GM23338 (cell line): ENCODE measurements around the gene ANKH. TPM values are rescaled to one million over a fixed set of nuclear protein-coding genes. Genes with fewer than 3 reads are reported as not detected.

Source experiments
- ATAC-seq: fragments of 200-7000 bp; cut with Tn5 transposase; 3 replicates; pipeline ENCODE4 v1.9.1; 2020
- DNase-seq: peaks from one replicate; pipeline ENCODE4 v3.0.0-alpha.2; 2015; ENCODE audit warnings: low spot score
- H2AFZ ChIP-seq: fragments of 200-600 bp; sonication (generic); 2 replicates; pipeline ENCODE4 v1.8.0; 2016; ENCODE audit warnings: antibody characterized with exemption, mild to moderate bottlenecking, moderate library complexity
- H3F3A ChIP-seq: fragments of 200-600 bp; sonication (generic); replicated peaks from 2 replicates; pipeline ENCODE4 v1.8.0; 2017; ENCODE audit warnings: antibody characterized with exemption, mixed run types, low read depth
- H3K27ac ChIP-seq: fragments of 200-600 bp; sonication (generic); 2 replicates; pipeline ENCODE4 v1.6.1; 2016; ENCODE audit warnings: low read depth
- H3K27me3 ChIP-seq: fragments of 200-600 bp; sonication (generic); 2 replicates; pipeline ENCODE4 v1.8.0; 2016; ENCODE audit warnings: mild to moderate bottlenecking, mixed run types, moderate library complexity; ENCODE audit not compliant: insufficient read depth
- H3K36me3 ChIP-seq: fragments of 200-600 bp; sonication (generic); 2 replicates; pipeline ENCODE4 v1.8.0; 2016; ENCODE audit warnings: mild to moderate bottlenecking; ENCODE audit not compliant: insufficient read depth
- H3K4me1 ChIP-seq: fragments of 200-600 bp; sonication (generic); 2 replicates; pipeline ENCODE4 v1.8.0; 2016; ENCODE audit warnings: mild to moderate bottlenecking, moderate library complexity; ENCODE audit not compliant: insufficient read depth
- H3K4me2 ChIP-seq: fragments of 200-600 bp; sonication (generic); 2 replicates; pipeline ENCODE4 v1.7.1; 2017; ENCODE audit warnings: mixed run types
- H3K4me3 ChIP-seq: fragments of 200-600 bp; sonication (generic); 2 replicates; pipeline ENCODE4 v1.6.1; 2016; ENCODE audit warnings: mixed run types
- H3K79me2 ChIP-seq: fragments of 200-600 bp; sonication (generic); replicated peaks from 2 replicates; pipeline ENCODE4 v1.8.0; 2017; ENCODE audit warnings: mild to moderate bottlenecking; ENCODE audit not compliant: insufficient read depth
- H3K9me2 ChIP-seq: fragments of 200-600 bp; sonication (generic); 2 replicates; pipeline ENCODE4 v1.8.0; 2017; ENCODE audit not compliant: insufficient read depth
- H4K20me1 ChIP-seq: fragments of 200-600 bp; sonication (generic); replicated peaks from 2 replicates; pipeline ENCODE4 v1.8.0; 2017; ENCODE audit warnings: mild to moderate bottlenecking; ENCODE audit not compliant: insufficient read depth
- H3K27ac Mint-ChIP-seq: 2 replicates; pipeline ENCODE4 v1.8.0; 2020; ENCODE audit warnings: inconsistent platforms, mild to moderate bottlenecking, moderate library complexity, mixed read lengths
- H3K27me3 Mint-ChIP-seq: 3 replicates; pipeline ENCODE4 v1.8.0; 2022; ENCODE audit warnings: low read depth, mild to moderate bottlenecking, moderate library complexity, mixed read lengths, inconsistent platforms; ENCODE audit not compliant: insufficient read depth, poor library complexity
- H3K36me3 Mint-ChIP-seq: 3 replicates; pipeline ENCODE4 v1.8.0; 2021; ENCODE audit warnings: low read depth, mild to moderate bottlenecking, inconsistent platforms, moderate library complexity, mixed read lengths
- H3K4me1 Mint-ChIP-seq: 3 replicates; pipeline ENCODE4 v1.8.0; 2020; ENCODE audit warnings: mild to moderate bottlenecking, inconsistent platforms, mixed read lengths
- H3K4me3 Mint-ChIP-seq: 3 replicates; pipeline ENCODE4 v1.8.0; 2021; ENCODE audit warnings: moderate library complexity, mild to moderate bottlenecking, inconsistent platforms, mixed read lengths
- H3K9me3 Mint-ChIP-seq: 3 replicates; pipeline ENCODE4 v1.8.0; 2020; ENCODE audit warnings: moderate library complexity, mild to moderate bottlenecking, inconsistent platforms, mixed read lengths
- CREB1 ChIP-seq: fragments of 250-450 bp; sonication (Bioruptor Pico); IDR thresholded peaks from 2 replicates; pipeline ENCODE4 v1.5.0; 2020; ENCODE audit warnings: low read depth, mild to moderate bottlenecking, moderate library complexity
- EZH2phosphoT487 ChIP-seq: fragments of 200-600 bp; sonication (generic); IDR thresholded peaks from one replicate; pipeline ENCODE4 v1.8.1; 2018; ENCODE audit warnings: antibody characterized with exemption; ENCODE audit not compliant: unreplicated experiment
- JUNB ChIP-seq: IDR thresholded peaks from one replicate; pipeline ENCODE4 v1.6.1; 2016; ENCODE audit warnings: antibody characterized with exemption; ENCODE audit not compliant: unreplicated experiment
- NANOG ChIP-seq: IDR thresholded peaks from 2 replicates; pipeline ENCODE4 v1.6.1; 2016; ENCODE audit warnings: antibody characterized with exemption, borderline replicate concordance
- REST ChIP-seq: IDR thresholded peaks from one replicate; pipeline ENCODE4 v1.6.1; 2018; ENCODE audit warnings: antibody characterized with exemption; ENCODE audit not compliant: unreplicated experiment
- STAT1 ChIP-seq: IDR thresholded peaks from one replicate; pipeline ENCODE4 v1.6.1; 2016; ENCODE audit warnings: antibody characterized with exemption; ENCODE audit not compliant: unreplicated experiment
- ZNF114 ChIP-seq: fragments of 250-450 bp; sonication (Bioruptor Pico); IDR thresholded peaks from 2 replicates; pipeline ENCODE4 v1.5.0; 2020; ENCODE audit warnings: mild to moderate bottlenecking, moderate library complexity
- ZNF331 ChIP-seq: fragments of 250-450 bp; sonication (Bioruptor Pico); IDR thresholded peaks from 2 replicates; pipeline ENCODE4 v1.5.0; 2020; ENCODE audit warnings: low read depth, mild to moderate bottlenecking, moderate library complexity
- ZNF462 ChIP-seq: fragments of 250-450 bp; sonication (Bioruptor Pico); IDR thresholded peaks from 2 replicates; pipeline ENCODE4 v1.5.0; 2020; ENCODE audit warnings: mild to moderate bottlenecking, moderate library complexity
- polyA plus RNA-seq: library from polyadenylated mRNA; unstranded; fragments of >200 nt; fragmentation: Nextera tagmentation; extraction: Ambion mirVana; gene quantifications from 2 replicates; pipeline ENCODE4 v1.2.1, GENCODE V29; 2016
- total RNA-seq: library from RNA; depleted of rRNA; stranded (reverse); fragments of >200 nt; shearing (Covaris generic); gene quantifications from 2 replicates; pipeline ENCODE4 v1.2.3, GENCODE V29; 2014

The ANKH gene
- total and polyA plus RNA-seq, 2 experiments from 2014 or later: 5.0 to 6.1 TPM

- no peak for TF ChIP-seq ZNF462 (CRISPR knock-in tag)
Observed at GRCh38 chr5:14732991-14733390, 138.6 kb downstream of the ANKH start (continued).

DNA sequence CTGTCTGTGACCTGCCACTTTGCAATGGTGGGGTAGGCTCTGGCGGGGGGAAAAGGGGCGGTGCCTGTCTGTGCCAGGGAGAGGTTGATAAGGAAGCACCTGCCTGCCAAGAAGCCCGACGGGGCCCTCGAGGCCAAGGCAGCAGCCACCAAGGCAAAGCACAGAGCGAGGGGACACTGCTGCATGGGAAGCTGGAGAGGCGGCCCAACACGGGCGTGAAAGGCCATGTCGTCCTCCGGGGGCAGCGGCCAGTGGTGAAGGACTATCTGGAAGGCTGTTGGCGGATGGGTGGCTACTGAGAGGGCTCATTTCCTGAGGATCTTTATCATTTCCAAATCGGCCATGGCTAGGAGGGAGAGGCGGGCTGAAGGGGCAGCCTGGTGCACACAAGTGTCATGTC lies 140.7 kb downstream of the ANKH start:
- Mint-ChIP-seq H3K9me3 (no peaks in the 10 kb centered on the region), H3K27ac (no peak overlapping the region), H3K4me3 (no peak overlapping the region), H3K27me3 (peaks cover 16% of the 10 kb centered on the region), H3K4me1 (peaks cover 35% of the 10 kb centered on the region), H3K36me3 (no peaks in the 10 kb centered on the region)
- Histone ChIP-seq H3K4me2 (no peak overlapping the region), H3K36me3 (no peaks in the 10 kb centered on the region), H3K4me3 (no peak overlapping the region), H3K27ac (no peak overlapping the region), H4K20me1 (no peaks in the 10 kb centered on the region), H3F3A (no peaks in the 10 kb centered on the region), H3K4me1 (peaks cover 18% of the 10 kb centered on the region), H2AFZ (no peak overlapping the region), H3K79me2 (no peaks in the 10 kb centered on the region), H3K9me2 (no peaks in the 10 kb centered on the region), H3K27me3 (no peaks in the 10 kb centered on the region)
- ATAC-seq: no peak
- TF ChIP-seq JUNB (no peak), EZH2phosphoT487 (no peak), ZNF114 (CRISPR knock-in tag) (no peak), REST (no peak), ZNF331 (CRISPR knock-in tag) (no peak), NANOG (no peak), CREB1 (CRISPR knock-in tag) (no peak), STAT1 (no peak)
- DNase-seq: no peak
